D721Med (cell line): ENCODE data around the gene MCFD2.

ENCODE experiments used
- DNase-seq: peaks from one replicate; pipeline ENCODE4 v3.0.0; 2011; ENCODE audit warnings: low spot score; ENCODE audit not compliant: insufficient read length
- FAIRE-seq: peaks from 2 replicates; lab custom pipeline; 2011; peaks lifted over from hg19 to GRCh38; lab: Jason Lieb, UNC
- TF ChIP-seq, protein P1 (sequence below): IDR thresholded peaks from 2 replicates; pipeline ENCODE4 v1.5.1; 2012; ENCODE audit warnings: mild to moderate bottlenecking, control low read depth; ENCODE audit not compliant: insufficient read depth; ENCODE audit errors: missing control alignments

Gene MCFD2

DNA sequence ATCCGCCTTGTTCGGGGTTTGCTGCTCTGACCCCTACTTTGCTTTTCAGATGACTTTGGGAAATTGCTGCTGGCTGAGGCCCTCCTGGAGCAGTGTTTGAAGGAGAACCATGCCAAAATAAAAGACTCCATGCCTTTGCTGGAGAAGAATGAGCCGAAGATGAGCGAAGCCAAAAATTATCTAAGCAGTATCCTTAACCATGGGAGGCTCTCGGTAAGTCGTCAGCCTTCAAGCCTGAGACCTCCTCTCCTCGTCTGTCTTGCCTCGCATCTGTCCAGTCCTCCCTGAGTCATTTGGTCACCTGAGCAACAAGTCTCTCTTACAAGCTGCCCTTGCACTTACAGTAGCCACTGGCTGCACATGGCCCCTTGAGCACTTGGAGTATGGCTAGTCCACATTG, 34.7 kb upstream of the MCFD2 start:
- TF ChIP-seq, protein P1, sequence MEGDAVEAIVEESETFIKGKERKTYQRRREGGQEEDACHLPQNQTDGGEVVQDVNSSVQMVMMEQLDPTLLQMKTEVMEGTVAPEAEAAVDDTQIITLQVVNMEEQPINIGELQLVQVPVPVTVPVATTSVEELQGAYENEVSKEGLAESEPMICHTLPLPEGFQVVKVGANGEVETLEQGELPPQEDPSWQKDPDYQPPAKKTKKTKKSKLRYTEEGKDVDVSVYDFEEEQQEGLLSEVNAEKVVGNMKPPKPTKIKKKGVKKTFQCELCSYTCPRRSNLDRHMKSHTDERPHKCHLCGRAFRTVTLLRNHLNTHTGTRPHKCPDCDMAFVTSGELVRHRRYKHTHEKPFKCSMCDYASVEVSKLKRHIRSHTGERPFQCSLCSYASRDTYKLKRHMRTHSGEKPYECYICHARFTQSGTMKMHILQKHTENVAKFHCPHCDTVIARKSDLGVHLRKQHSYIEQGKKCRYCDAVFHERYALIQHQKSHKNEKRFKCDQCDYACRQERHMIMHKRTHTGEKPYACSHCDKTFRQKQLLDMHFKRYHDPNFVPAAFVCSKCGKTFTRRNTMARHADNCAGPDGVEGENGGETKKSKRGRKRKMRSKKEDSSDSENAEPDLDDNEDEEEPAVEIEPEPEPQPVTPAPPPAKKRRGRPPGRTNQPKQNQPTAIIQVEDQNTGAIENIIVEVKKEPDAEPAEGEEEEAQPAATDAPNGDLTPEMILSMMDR: no peak
- DNase-seq (no peak), FAIRE-seq (no peak)

DNA sequence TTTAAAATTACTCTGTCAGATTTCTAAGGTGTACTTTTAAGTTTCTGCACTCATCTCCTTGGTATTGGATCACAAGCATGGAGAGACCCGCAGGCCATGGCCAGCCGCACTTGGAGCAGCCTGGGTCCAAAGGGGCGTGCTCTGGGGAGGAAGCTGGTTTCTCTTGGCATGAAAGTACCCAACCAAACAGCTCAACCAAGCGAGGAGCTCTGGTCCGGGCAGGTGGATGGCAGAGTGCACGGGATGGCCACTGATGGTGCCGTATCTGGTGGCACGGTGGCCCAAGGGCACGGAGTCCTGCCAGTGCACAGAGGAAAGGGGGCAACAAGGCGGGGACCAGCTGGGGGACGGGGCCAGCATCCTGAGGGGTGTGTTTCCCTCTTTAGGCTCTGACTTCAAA, 32.2 kb upstream of the MCFD2 start:
- TF ChIP-seq, protein P1: no peak
- DNase-seq (no peak), FAIRE-seq (no peak)

DNA sequence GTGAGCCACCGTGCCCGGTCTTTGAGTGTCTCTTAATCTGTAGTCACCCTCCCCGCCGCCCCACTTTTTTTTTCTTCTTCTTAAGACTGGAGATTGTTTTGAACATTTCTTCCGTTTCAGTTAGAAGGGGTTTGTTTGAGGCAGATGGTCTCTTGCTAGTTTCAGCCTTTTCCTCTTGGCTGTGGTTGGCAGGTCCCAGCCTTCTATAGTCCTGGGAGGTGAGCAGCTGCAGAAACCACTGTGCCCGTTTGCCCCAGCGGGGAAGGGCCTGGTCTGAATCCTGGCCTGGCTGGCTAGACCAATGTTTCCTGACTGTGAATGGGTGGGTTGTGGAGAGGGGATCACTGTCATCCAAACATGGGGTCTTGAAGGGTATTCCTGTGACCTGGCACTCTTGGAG, 30.1 kb upstream of the MCFD2 start:
- FAIRE-seq: no peak
- TF ChIP-seq, protein P1: no peak
- DNase-seq: no peak

DNA sequence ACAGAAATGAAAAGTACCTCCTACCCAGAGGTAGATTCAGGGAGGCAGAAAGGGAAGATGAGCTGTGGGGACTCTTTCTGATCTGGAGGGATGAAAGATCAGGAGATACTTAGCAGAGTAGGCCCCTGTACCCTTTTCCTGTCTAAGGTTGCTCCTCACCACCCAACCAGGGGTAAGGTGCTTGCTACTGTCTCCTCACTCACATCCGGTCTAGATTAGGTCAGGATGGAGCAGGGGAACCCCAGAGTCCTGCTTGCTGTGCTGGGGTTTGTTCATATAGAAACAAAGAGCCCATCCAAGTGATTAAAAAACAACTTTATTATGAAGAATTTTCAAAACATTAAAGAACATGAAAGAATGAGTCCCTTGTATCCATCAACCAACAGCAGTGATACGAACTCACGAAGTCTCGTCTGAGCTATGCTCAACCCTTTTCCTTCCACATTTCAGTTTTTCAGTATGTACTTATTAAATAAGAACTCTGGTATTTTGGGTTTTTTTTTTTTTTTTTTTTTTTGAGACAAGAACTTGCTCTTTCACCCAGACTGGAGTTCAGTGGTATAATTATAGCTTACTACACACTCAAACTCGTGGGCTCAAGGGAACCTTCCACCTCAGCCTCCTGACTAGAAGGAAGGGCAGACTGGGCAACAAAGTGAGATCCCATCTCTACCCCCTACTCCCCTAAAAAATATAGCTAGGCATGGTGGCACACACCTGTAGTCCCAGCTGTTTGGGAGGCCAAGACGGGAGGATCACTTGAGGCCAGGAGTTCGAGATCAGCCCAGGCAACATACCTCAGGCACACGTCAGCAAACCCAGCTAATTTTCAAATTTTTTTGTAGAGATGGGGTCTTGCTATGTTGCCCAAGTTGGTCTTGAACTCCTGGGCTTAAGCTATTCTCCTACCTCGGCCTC, 28.5 kb upstream of the MCFD2 start:
- TF ChIP-seq, protein P1: no peak
- DNase-seq (no peak), FAIRE-seq (no peak)

DNA sequence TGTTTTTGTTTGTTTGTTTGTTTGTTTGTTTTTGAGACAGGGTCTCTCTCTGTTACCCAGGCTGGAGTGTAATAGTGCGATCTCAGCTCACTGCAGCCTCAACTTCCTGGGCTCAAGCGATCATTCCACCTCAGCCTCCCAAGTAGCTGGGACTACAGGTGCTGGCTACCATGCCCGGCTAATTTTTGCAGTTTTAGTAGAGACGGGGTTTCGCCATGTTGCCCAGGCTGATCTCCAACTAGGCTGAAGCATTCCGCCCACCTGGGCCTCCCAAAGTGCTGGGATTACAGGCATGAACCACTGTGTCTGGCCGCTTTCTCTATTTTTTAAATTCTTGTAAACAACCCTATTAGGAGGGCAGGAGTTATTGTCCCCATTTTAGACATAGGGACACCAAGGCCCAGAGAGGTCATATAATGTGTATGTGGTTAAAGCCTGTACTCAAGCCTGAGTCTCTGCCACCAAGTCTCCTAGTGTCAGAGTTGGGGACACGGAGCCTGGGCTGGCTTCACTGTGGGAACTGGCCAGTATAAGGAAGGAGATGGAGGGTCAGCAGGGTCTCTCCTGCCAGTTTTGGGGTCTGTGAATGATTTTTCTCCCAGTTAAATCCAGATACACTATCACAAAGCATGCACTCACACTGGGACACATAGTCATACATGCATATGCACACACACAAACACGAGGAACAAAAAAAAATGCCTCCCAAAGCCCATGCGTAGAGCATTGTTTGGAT, 27.5 kb upstream of the MCFD2 start:
- DNase-seq (no peak), FAIRE-seq (no peak)
- TF ChIP-seq, protein P1: no peak

DNA sequence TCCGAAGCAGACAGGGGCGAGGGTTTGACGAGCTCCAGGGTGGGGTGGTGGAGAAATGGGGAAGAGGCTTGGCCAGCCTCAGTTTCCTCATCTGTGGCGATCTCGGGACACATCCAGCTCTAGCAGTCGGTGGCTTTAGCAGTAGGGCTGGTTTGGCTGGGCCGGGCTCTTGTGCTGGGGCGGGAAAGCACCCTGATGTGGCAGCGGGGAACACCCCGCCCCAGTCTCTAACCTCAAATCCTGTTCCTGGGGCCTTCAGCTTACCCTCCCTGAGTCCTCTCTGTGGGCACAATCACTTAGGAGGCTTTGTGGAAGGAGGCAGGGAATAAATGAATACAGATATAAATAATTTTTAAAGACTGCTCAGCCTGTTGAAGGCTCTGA, 26.5 kb upstream of the MCFD2 start:
- DNase-seq (no peak), FAIRE-seq (no peak)
- TF ChIP-seq, protein P1: no peak
